ENCODE data around the gene OTX1.
"Not testable (repeated sequence)": the region's sequence is repeated elsewhere in the genome, so short reads cannot be mapped to it uniquely, and the experiment has no call there.

The OTX1 gene

GRCh38 chr2:63066838-63067237, 16.2 kb downstream of the OTX1 start:
- no peak for TF ChIP-seq CTCF (conservative IDR thresholded peaks at IDR 0.05; ENCODE audit: low read depth, low read length)

GRCh38 chr2:63071664-63072063, 21.0 kb downstream of the OTX1 start:
- DNase-seq (ENCODE audit: low read depth) = no peak
- H3K4me3 ChIP-seq (ENCODE audit: low read depth, low read length) = no peak overlapping the region
- TF ChIP-seq CTCF (conservative IDR thresholded peaks at IDR 0.05; ENCODE audit: low read depth, low read length) = no peak

More at GRCh38 chr2:63066838-63067237, 16.2 kb downstream of the OTX1 start:
- DNase-seq (ENCODE audit: low read depth) = no peak
- H3K4me3 ChIP-seq (ENCODE audit: low read depth, low read length) = no peak overlapping the region

- no peak for TF ChIP-seq CTCF (conservative IDR thresholded peaks at IDR 0.05; ENCODE audit: low read depth, low read length)
- DNase-seq (ENCODE audit: low read depth) = no peak
Observed at GRCh38 chr2:63073994-63074393, 23.4 kb downstream of the OTX1 start.

GRCh38 chr2:63074399-63074798, 23.8 kb downstream of the OTX1 start:
- not testable (repeated sequence) for H3K4me3 ChIP-seq (ENCODE audit: low read depth, low read length); DNase-seq (ENCODE audit: low read depth)

More at GRCh38 chr2:63073994-63074393, 23.4 kb downstream of the OTX1 start:
- H3K4me3 ChIP-seq (ENCODE audit: low read depth, low read length) = no peak overlapping the region

GRCh38 chr2:63078852-63079606, 28.4 kb downstream of the OTX1 start:
- H3K4me3 ChIP-seq (ENCODE audit: low read depth, low read length) = no peak overlapping the region
- no peak for DNase-seq (ENCODE audit: low read depth)
- TF ChIP-seq CTCF (conservative IDR thresholded peaks at IDR 0.05; ENCODE audit: low read depth, low read length) = peak; percentile 61

- TF ChIP-seq CTCF (conservative IDR thresholded peaks at IDR 0.05; ENCODE audit: low read depth, low read length) = no peak
- DNase-seq (ENCODE audit: low read depth) = no peak
- no peak overlapping the region for H3K4me3 ChIP-seq (ENCODE audit: low read depth, low read length)
Observed at GRCh38 chr2:63081404-63081803, 30.8 kb downstream of the OTX1 start.

- DNase-seq (ENCODE audit: low read depth) = no peak
- no peak for TF ChIP-seq CTCF (conservative IDR thresholded peaks at IDR 0.05; ENCODE audit: low read depth, low read length)
- H3K4me3 ChIP-seq (ENCODE audit: low read depth, low read length) = no peak overlapping the region
Observed at GRCh38 chr2:63086687-63087086, 36.1 kb downstream of the OTX1 start.
